NCI-H146 treated with DMSO at 0.1 percent for 48 hours (cell line): ENCODE data around the gene NT5DC1.
"Not testable (repeated sequence)": the region's sequence is repeated elsewhere in the genome, so short reads cannot be mapped to it uniquely, and the experiment has no call there.

Experiments used
- DNase-seq: peaks from one replicate; lab custom pipeline; 2025; ENCODE audit not compliant: unreplicated experiment; lab: John Stamatoyannopoulos, UW

NT5DC1 gene

GRCh38 chr6:116271149-116271708 lies 170.6 kb downstream of the NT5DC1 start:
- no peak for DNase-seq

GRCh38 chr6:116277124-116277523 lies 176.5 kb downstream of the NT5DC1 start:
- DNase-seq, result no peak

GRCh38 chr6:116278481-116278829 lies 177.8 kb downstream of the NT5DC1 start:
- DNase-seq, result no peak

GRCh38 chr6:116278854-116279231 lies 178.2 kb downstream of the NT5DC1 start:
- no peak for DNase-seq

- DNase-seq, result peak; percentile 97
Measured at GRCh38 chr6:116279232-116280160, 178.8 kb downstream of the NT5DC1 start, which contains the start of gene TSPYL1. Gene TSPYL1, minus strand, starts transcription at chr6:116279930. Its CDS starts 100 bp downstream, at chr6:116279830.

- DNase-seq, result peak; percentile 23
Measured at GRCh38 chr6:116280161-116280932, 179.7 kb downstream of the NT5DC1 start.

GRCh38 chr6:116280933-116281316 lies 180.3 kb downstream of the NT5DC1 start:
- no peak for DNase-seq

GRCh38 chr6:116282698-116283097 lies 182.0 kb downstream of the NT5DC1 start:
- DNase-seq, result no peak

GRCh38 chr6:116283191-116283590 lies 182.5 kb downstream of the NT5DC1 start:
- DNase-seq, result no peak

GRCh38 chr6:116284984-116285383 lies 184.3 kb downstream of the NT5DC1 start:
- not testable (repeated sequence) for DNase-seq

- no peak for DNase-seq
Measured at GRCh38 chr6:116286773-116287358, 186.2 kb downstream of the NT5DC1 start.

- peak; percentile 37 for DNase-seq
Measured at GRCh38 chr6:116287689-116288282, 187.1 kb downstream of the NT5DC1 start.

GRCh38 chr6:116289876-116290275 lies 189.2 kb downstream of the NT5DC1 start:
- no peak for DNase-seq

- DNase-seq, result no peak
Measured at GRCh38 chr6:116290799-116291198, 190.1 kb downstream of the NT5DC1 start.

- DNase-seq, result no peak
Measured at GRCh38 chr6:116291701-116292396, 191.2 kb downstream of the NT5DC1 start.

- no peak for DNase-seq
Measured at GRCh38 chr6:116292553-116292952, 191.9 kb downstream of the NT5DC1 start.

- DNase-seq, result no peak
Measured at GRCh38 chr6:116298273-116298672, 197.6 kb downstream of the NT5DC1 start.

GRCh38 chr6:116298973-116299372 lies 198.3 kb downstream of the NT5DC1 start:
- no peak for DNase-seq
